Osteoblast (primary cell): Measurements from ENCODE around the gene ZC3H7A. TPM values are rescaled to one million over a fixed set of nuclear protein-coding genes. Genes with fewer than 3 reads are reported as not detected.
"Not testable (repeated sequence)": the region's sequence is repeated elsewhere in the genome, so short reads cannot be mapped to it uniquely, and the experiment has no call there.

Source experiments
- DNase-seq: peaks from one replicate; pipeline ENCODE4 v3.0.0; 2011; ENCODE audit warnings: low spot score, mixed read lengths; ENCODE audit not compliant: insufficient read length; ENCODE audit errors: missing footprints
- H2AFZ ChIP-seq: 2 replicates; pipeline ENCODE4 v1.6.0; 2011; ENCODE audit warnings: mild to moderate bottlenecking, low read length
- H3K27ac ChIP-seq: 2 replicates; pipeline ENCODE4 v1.5.1; 2011; ENCODE audit warnings: mild to moderate bottlenecking, low read depth, low read length, moderate library complexity
- H3K27me3 ChIP-seq: 2 replicates; pipeline ENCODE4 v1.6.0; 2012; ENCODE audit warnings: mild to moderate bottlenecking, control low read depth, inconsistent platforms, low read length, moderate library complexity; ENCODE audit not compliant: insufficient read depth
- H3K36me3 ChIP-seq: 2 replicates; pipeline ENCODE4 v1.5.1; 2011; ENCODE audit warnings: mild to moderate bottlenecking, low read length, control low read depth, moderate library complexity; ENCODE audit not compliant: insufficient read depth
- H3K4me1 ChIP-seq: 2 replicates; pipeline ENCODE4 v1.5.1; 2011; ENCODE audit warnings: mild to moderate bottlenecking, low read length, control low read depth, moderate library complexity; ENCODE audit not compliant: insufficient read depth
- H3K4me2 ChIP-seq: 2 replicates; pipeline ENCODE4 v1.6.0; 2011; ENCODE audit warnings: mild to moderate bottlenecking, low read length; ENCODE audit not compliant: insufficient read depth
- H3K4me3 ChIP-seq: fragments of 200-600 bp; sonication (generic); 3 replicates; pipeline ENCODE4 v1.5.1; 2012; ENCODE audit warnings: mild to moderate bottlenecking, low read length, inconsistent platforms; ENCODE audit not compliant: insufficient read depth
- H3K79me2 ChIP-seq: 2 replicates; pipeline ENCODE4 v1.6.0; 2012; ENCODE audit warnings: mild to moderate bottlenecking, low read length, control low read depth, inconsistent platforms; ENCODE audit not compliant: insufficient read depth
- H3K9me3 ChIP-seq: 2 replicates; pipeline ENCODE4 v1.5.1; 2011; ENCODE audit warnings: low read depth, low read length, control low read depth
- H4K20me1 ChIP-seq: 2 replicates; pipeline ENCODE4 v1.6.0; 2012; ENCODE audit warnings: mild to moderate bottlenecking, low read length, control low read depth; ENCODE audit not compliant: insufficient read depth
- CTCF ChIP-seq: IDR thresholded peaks from 2 replicates; pipeline ENCODE4 v1.5.1; 2011; ENCODE audit warnings: mild to moderate bottlenecking, low read depth, low read length, moderate library complexity; ENCODE audit errors: extremely low read depth
- total RNA-seq: library from RNA; depleted of rRNA; stranded (reverse); fragments of >200 nt; gene quantifications from 2 replicates; pipeline ENCODE4 v1.2.3, GENCODE V29; 2012

The ZC3H7A gene
- total RNA-seq, 1 donor, result 39.8 TPM

GRCh38 chr16:11819798-11820197, 22.7 kb upstream of the ZC3H7A start:
- Histone ChIP-seq H3K4me1 (no peaks in the 10 kb centered on the region), H3K27me3 (no peaks in the 10 kb centered on the region), H2AFZ (no peak overlapping the region), H3K36me3 (no peaks in the 10 kb centered on the region), H3K9me3 (no peaks in the 10 kb centered on the region), H4K20me1 (no peaks in the 10 kb centered on the region), H3K27ac (no peak overlapping the region), H3K4me3 (no peak overlapping the region), H3K4me2 (no peak overlapping the region), H3K79me2 (no peaks in the 10 kb centered on the region)
- no peak for DNase-seq
- no peak for TF ChIP-seq CTCF

- H3K4me3 ChIP-seq, H3K36me3 ChIP-seq, H2AFZ ChIP-seq, H3K79me2 ChIP-seq, H3K4me2 ChIP-seq, H3K27me3 ChIP-seq, H3K4me1 ChIP-seq, DNase-seq, H3K9me3 ChIP-seq, H3K27ac ChIP-seq, H4K20me1 ChIP-seq: not testable (repeated sequence)
Observed at GRCh38 chr16:11818970-11819369, 21.9 kb upstream of the ZC3H7A start.

GRCh38 chr16:11816123-11816522, 19.1 kb upstream of the ZC3H7A start:
- Histone ChIP-seq H3K79me2 (no peaks in the 10 kb centered on the region), H3K27me3 (no peaks in the 10 kb centered on the region), H3K9me3 (no peaks in the 10 kb centered on the region), H3K27ac (no peak overlapping the region), H4K20me1 (no peaks in the 10 kb centered on the region), H3K4me2 (no peak overlapping the region), H3K4me1 (no peaks in the 10 kb centered on the region), H3K4me3 (no peak overlapping the region), H3K36me3 (no peaks in the 10 kb centered on the region), H2AFZ (no peak overlapping the region)
- TF ChIP-seq CTCF, result no peak
- no peak for DNase-seq

GRCh38 chr16:11814800-11815199, 17.7 kb upstream of the ZC3H7A start:
- not testable (repeated sequence) for H2AFZ ChIP-seq, H3K79me2 ChIP-seq, DNase-seq, H4K20me1 ChIP-seq, H3K9me3 ChIP-seq, H3K4me1 ChIP-seq, H3K4me2 ChIP-seq, H3K27ac ChIP-seq, H3K4me3 ChIP-seq, H3K36me3 ChIP-seq, H3K27me3 ChIP-seq

- H3K4me3 ChIP-seq, result no peak overlapping the region
- H3K79me2 ChIP-seq, result no peaks in the 10 kb centered on the region
- peaks cover under 1% of the 10 kb centered on the region for H3K4me1 ChIP-seq
- H3K27me3 ChIP-seq, result peaks cover 13% of the 10 kb centered on the region
- H2AFZ ChIP-seq, result no peak overlapping the region
- H4K20me1 ChIP-seq, result peaks cover 5% of the 10 kb centered on the region
- no peaks in the 10 kb centered on the region for H3K9me3 ChIP-seq
- TF ChIP-seq CTCF, result no peak
- no peaks in the 10 kb centered on the region for H3K36me3 ChIP-seq
- H3K4me2 ChIP-seq, result peak overlapping the region; percentile 69
- peak; percentile 83 for DNase-seq
- no peak overlapping the region for H3K27ac ChIP-seq
Observed at GRCh38 chr16:11806721-11807120, 9.7 kb upstream of the ZC3H7A start.
